H1 (cell line): Measurements from ENCODE around the gene PDE8B. TPM values are rescaled to one million over a fixed set of nuclear protein-coding genes. Genes with fewer than 3 reads are reported as not detected.

Experiments
- CTCF ChIA-PET: fragments of 300-600 bp; sonication (Branson Sonifier 250); formaldehyde crosslinking; loops from one replicate; lab custom pipeline; 2021; ENCODE audit not compliant: partially characterized antibody; lab: Charles Lee
- POLR2A ChIA-PET: fragments of 300-600 bp; sonication (Branson Sonifier 250); formaldehyde crosslinking; loops from one replicate; lab custom pipeline; 2021; ENCODE audit warnings: inconsistent platforms; ENCODE audit not compliant: partially characterized antibody; lab: Charles Lee
- DNase-seq, 2 experiments: peaks; one replicate each; pipeline versions ENCODE4 v3.0.0 to v3.0.0-alpha.2; 2010 to 2022; ENCODE audit warnings: low spot score in 2 of 2, low read depth in 1 of 2, mixed read lengths in 1 of 2
- FAIRE-seq: peaks from 2 replicates; lab custom pipeline; 2011; peaks lifted over from hg19 to GRCh38; lab: Jason Lieb, UNC
- H2AFZ ChIP-seq: 2 replicates; pipeline ENCODE4 v1.8.1; 2012; ENCODE audit warnings: low read length, inconsistent platforms
- H2AK5ac ChIP-seq: 2 replicates; pipeline ENCODE4 v1.6.1; 2013; ENCODE audit warnings: low read depth, low read length
- H2BK120ac ChIP-seq: replicated peaks from 2 replicates; pipeline ENCODE3; 2013; ENCODE audit warnings: low read depth, low read length, inconsistent platforms
- H2BK12ac ChIP-seq: 2 replicates; pipeline ENCODE4 v1.6.1; 2013; ENCODE audit warnings: low read depth, low read length
- H2BK15ac ChIP-seq: 2 replicates; pipeline ENCODE4 v1.6.1; 2013; ENCODE audit warnings: low read length
- H2BK20ac ChIP-seq: 2 replicates; pipeline ENCODE4 v1.6.1; 2013; ENCODE audit warnings: low read length
- H2BK5ac ChIP-seq: 2 replicates; pipeline ENCODE4 v1.6.1; 2013; ENCODE audit warnings: low read depth, low read length
- H3K14ac ChIP-seq: 2 replicates; pipeline ENCODE4 v1.6.1; 2013; ENCODE audit warnings: inconsistent platforms; ENCODE audit not compliant: insufficient read length
- H3K18ac ChIP-seq: 2 replicates; pipeline ENCODE4 v1.6.1; 2013; ENCODE audit warnings: low read length; ENCODE audit errors: extremely low read depth
- H3K23ac ChIP-seq: 2 replicates; pipeline ENCODE4 v1.6.1; 2013; ENCODE audit warnings: inconsistent platforms; ENCODE audit not compliant: insufficient read length
- H3K23me2 ChIP-seq: 2 replicates; pipeline ENCODE4 v1.6.1; 2013; ENCODE audit warnings: low read depth, low read length
- H3K27ac ChIP-seq: 2 replicates; pipeline ENCODE4 v1.6.1; 2011; ENCODE audit warnings: low read depth, low read length, inconsistent platforms
- H3K27me3 ChIP-seq, 4 experiments: replicated peaks in 1 of 4; 1 replicate in 1 of 4; 2 replicates in 3 of 4; pipeline versions ENCODE4 v1.6.1 to v1.8.1; 2011 to 2013; ENCODE audit warnings: low read length in 3 of 4, mild to moderate bottlenecking in 3 of 4, inconsistent platforms in 2 of 4, mixed read lengths in 2 of 4, moderate library complexity in 1 of 4; ENCODE audit not compliant: control insufficient read depth in 3 of 4, insufficient read depth in 3 of 4; ENCODE audit errors: extremely low read depth in 1 of 4
- H3K36me3 ChIP-seq, 4 experiments: 2 replicates each; pipeline versions ENCODE4 v1.6.1 to v1.8.1; 2011 to 2013; ENCODE audit warnings: mild to moderate bottlenecking in 4 of 4, low read length in 3 of 4, moderate library complexity in 2 of 4, control low read depth in 1 of 4, inconsistent platforms in 1 of 4; ENCODE audit not compliant: insufficient read depth in 4 of 4, control insufficient read depth in 2 of 4
- H3K4ac ChIP-seq: replicated peaks from 2 replicates; pipeline ENCODE3; 2013; ENCODE audit warnings: low read length, low read depth, mixed read lengths, inconsistent platforms; ENCODE audit not compliant: insufficient read length
- H3K4me1 ChIP-seq, 4 experiments: replicated peaks in 1 of 4; 1 replicate in 1 of 4; 2 replicates in 3 of 4; pipeline versions ENCODE4 v1.6.1 to v1.8.1; 2011 to 2013; ENCODE audit warnings: low read length in 3 of 4, inconsistent platforms in 2 of 4, mixed read lengths in 1 of 4; ENCODE audit not compliant: insufficient read depth in 4 of 4, control insufficient read depth in 3 of 4
- H3K4me2 ChIP-seq, 2 experiments: 2 replicates each; pipeline versions ENCODE4 v1.6.1 to v1.8.1; 2011 to 2013; ENCODE audit warnings: low read depth in 2 of 2, low read length in 2 of 2, control low read depth in 1 of 2, inconsistent platforms in 1 of 2, mild to moderate bottlenecking in 1 of 2; ENCODE audit not compliant: insufficient read depth in 1 of 2
- H3K4me3 ChIP-seq, 4 experiments: fragments of 200-600, 300-600 bp in 1 of 4; sonication (generic), shearing (Covaris generic), sonication (Bioruptor Twin) in 1 of 4; 2 replicates each; pipeline versions ENCODE4 v1.5.1 to v1.8.1; 2011 to 2016; ENCODE audit warnings: low read length in 4 of 4, low read depth in 3 of 4, control low read depth in 2 of 4, inconsistent platforms in 2 of 4, mild to moderate bottlenecking in 2 of 4, mixed read lengths in 1 of 4, moderate library complexity in 1 of 4; ENCODE audit not compliant: insufficient read depth in 2 of 4; ENCODE audit errors: extremely low read depth in 1 of 4
- H3K56ac ChIP-seq: replicated peaks from 2 replicates; pipeline ENCODE3; 2013; ENCODE audit warnings: low read depth, mild to moderate bottlenecking, mixed read lengths, low read length, inconsistent platforms; ENCODE audit not compliant: insufficient read length
- H3K79me1 ChIP-seq: 2 replicates; pipeline ENCODE4 v1.6.1; 2013; ENCODE audit warnings: low read depth, low read length, control low read depth
- H3K79me2 ChIP-seq, 2 experiments: 2 replicates each; pipeline versions ENCODE4 v1.6.1 to v1.8.1; 2012 to 2013; ENCODE audit warnings: low read length in 2 of 2, mild to moderate bottlenecking in 2 of 2, inconsistent platforms in 1 of 2; ENCODE audit not compliant: insufficient read depth in 2 of 2, control insufficient read depth in 1 of 2
- H3K9ac ChIP-seq, 4 experiments: replicated peaks in 1 of 4; 1 replicate in 1 of 4; 2 replicates in 3 of 4; pipeline versions ENCODE4 v1.6.1 to v1.8.1; 2011 to 2013; ENCODE audit warnings: low read depth in 3 of 4, low read length in 3 of 4, control low read depth in 2 of 4, mild to moderate bottlenecking in 2 of 4, moderate library complexity in 2 of 4, inconsistent platforms in 1 of 4; ENCODE audit errors: extremely low read depth in 1 of 4
- H3K9me3 ChIP-seq, 2 experiments: 2 replicates each; pipeline versions ENCODE4 v1.6.1 to v1.8.1; 2012 to 2013; ENCODE audit warnings: mild to moderate bottlenecking in 2 of 2, moderate library complexity in 2 of 2, control low read depth in 1 of 2, inconsistent platforms in 1 of 2, low read depth in 1 of 2, low read length in 1 of 2, mixed read lengths in 1 of 2; ENCODE audit not compliant: insufficient read depth in 2 of 2
- H4K20me1 ChIP-seq, 2 experiments: replicated peaks in 1 of 2; 2 replicates each; pipeline versions ENCODE3 to v1.8.1; 2011 to 2013; ENCODE audit warnings: inconsistent platforms in 2 of 2, low read length in 2 of 2, mild to moderate bottlenecking in 1 of 2; ENCODE audit not compliant: insufficient read depth in 2 of 2, control insufficient read depth in 1 of 2
- H4K5ac ChIP-seq: 2 replicates; pipeline ENCODE4 v1.6.1; 2013; ENCODE audit warnings: low read length, low read depth, mixed read lengths, inconsistent platforms; ENCODE audit not compliant: insufficient read length
- H4K8ac ChIP-seq: 2 replicates; pipeline ENCODE4 v1.8.0; 2013; ENCODE audit warnings: mild to moderate bottlenecking, moderate library complexity, low read length, inconsistent platforms; ENCODE audit not compliant: insufficient read depth; ENCODE audit errors: extremely low read depth
- H4K91ac ChIP-seq: replicated peaks from 2 replicates; pipeline ENCODE3; 2013; ENCODE audit warnings: low read length, mixed read lengths, inconsistent platforms; ENCODE audit not compliant: insufficient read length
- BACH1 ChIP-seq: IDR thresholded peaks from 2 replicates; pipeline ENCODE4 v1.6.1; 2012; ENCODE audit warnings: low read length, improper control_type of control experiment
- CHD1 ChIP-seq: IDR thresholded peaks from 2 replicates; pipeline ENCODE4 v1.6.1; 2012; ENCODE audit warnings: low read depth, low read length, improper control_type of control experiment
- E2F6 ChIP-seq: IDR thresholded peaks from 2 replicates; pipeline ENCODE4 v1.6.1; 2012; ENCODE audit warnings: inconsistent platforms
- MAFK ChIP-seq: IDR thresholded peaks from 2 replicates; pipeline ENCODE4 v1.6.1; 2012; ENCODE audit warnings: low read depth, mild to moderate bottlenecking, improper control_type of control experiment, low read length
- WGBS, 2 experiments: shearing (Covaris generic) in 1 of 2; methylation state at CpG; one replicate each; pipeline versions ENCODE4 v1.1.6 to v1.1.7; 2013 to 2015; ENCODE audit warnings: low lambda C conversion rate in 2 of 2, mixed read lengths in 2 of 2, inconsistent platforms in 1 of 2, low coverage in 1 of 2, missing lambda C conversion rate in 1 of 2; ENCODE audit not compliant: insufficient replicate concordance in 2 of 2, insufficient coverage in 1 of 2, insufficient read length in 1 of 2; ENCODE audit errors: extremely low coverage in 1 of 2, missing lambda C conversion rate in 1 of 2; 5-methylcytosine and 5-hydroxymethylcytosine counted together
- polyA plus RNA-seq, 7 experiments: library from polyadenylated mRNA; depleted of rRNA in 3 of 7; stranded (reverse) in 5 of 7; unstranded in 2 of 7; fragments of >200 nt in 5 of 7; fragments of 200-250 nt in 2 of 7; gene quantifications; 1 replicate in 5 of 7; 2 replicates in 1 of 7; 4 replicates in 1 of 7; pipeline versions ENCODE4 v1.2.1 to v1.2.3, GENCODE V29; 2011 to 2013; ENCODE audit warnings: missing spikeins in 2 of 7, mixed read lengths in 2 of 7
- total RNA-seq: library from RNA; stranded (reverse); fragmentation: NEBNext Ultra II Directional; extraction: Animal tissue kit (Norgen Biotek cat#: 25700); gene quantifications from 2 replicates; pipeline ENCODE4 v1.2.1, GENCODE V29; 2021

PDE8B gene
- total and polyA plus RNA-seq, 2 of the 8 experiments (the other 6 are each of a cell fraction or from before 2014, with no cell fraction given), result 0.32 to 1.1 TPM

DNA sequence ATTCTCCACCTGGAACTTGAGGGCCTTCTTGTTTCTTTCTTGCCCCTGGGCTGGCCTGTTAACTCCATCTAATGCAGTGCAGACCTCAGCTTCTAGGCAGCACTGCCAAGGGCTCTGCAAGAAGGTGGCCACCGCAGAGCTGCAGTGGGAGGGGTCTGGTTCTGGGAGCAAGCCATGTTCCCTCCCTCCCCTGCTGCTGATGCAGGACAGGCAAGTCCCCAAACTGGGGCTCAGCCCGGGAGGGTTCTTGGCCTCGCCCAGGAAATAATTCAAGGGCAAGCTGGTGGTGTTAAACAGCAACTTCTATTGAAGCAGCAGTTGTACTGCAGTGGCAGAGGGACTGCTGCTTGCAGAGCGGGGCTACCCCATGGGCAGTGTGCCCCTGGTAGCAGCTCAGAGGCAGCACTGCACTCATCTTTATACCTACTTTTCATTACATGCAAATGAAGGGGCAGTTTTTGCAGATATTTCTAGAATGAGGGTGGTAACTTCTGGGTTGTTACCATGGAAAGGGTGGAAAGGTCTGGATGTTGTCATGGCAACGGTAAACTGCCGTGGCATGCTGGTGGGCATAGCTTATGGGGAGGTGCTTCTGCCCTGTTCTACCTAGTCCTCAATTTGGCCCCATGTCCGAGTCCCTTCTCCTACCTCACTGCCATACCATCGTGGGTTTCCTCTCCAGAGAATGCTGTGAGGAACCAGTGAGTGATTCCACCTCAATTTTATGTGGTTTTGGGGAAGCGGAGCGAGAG lies 199.6 kb downstream of the PDE8B start:
- H3K4me3 ChIP-seq, result no peak overlapping the region
- no peak overlapping the region for H3K23ac ChIP-seq
- H3K56ac ChIP-seq, result no peak overlapping the region
- TF ChIP-seq CHD1, result no peak
- TF ChIP-seq MAFK, result no peak
- TF ChIP-seq E2F6, result no peak
- TF ChIP-seq BACH1, result no peak
- TF ChIP-seq, all 59 proteins: peak for 0
- Histone ChIP-seq H2AK5ac (no peak overlapping the region), H3K27me3 (0 out of 7 replicates have a peak, but pooled peaks cover 0 to 2% (median 0%) of the 10 kb centered on the region in 4 experiments), H3K4me2 (no peak overlapping the region), H2AFZ (no peak overlapping the region), H3K9ac (no peak overlapping the region), H3K18ac (no peak overlapping the region), H2BK15ac (no peak overlapping the region), H4K5ac (no peak overlapping the region), H3K23me2 (no peaks in the 10 kb centered on the region), H4K8ac (no peak overlapping the region; the same call in 1 of the 2 replicates), H3K4me1 (no peaks in the 10 kb centered on the region), H3K9me3 (no peaks in the 10 kb centered on the region), H2BK20ac (no peak overlapping the region), H3K79me1 (no peaks in the 10 kb centered on the region), H3K36me3 (no peaks in the 10 kb centered on the region), H4K20me1 (no peaks in the 10 kb centered on the region), H4K91ac (no peak overlapping the region), H3K4ac (no peak overlapping the region), H2BK120ac (no peak overlapping the region), H2BK5ac (no peak overlapping the region), H3K14ac (no peak overlapping the region), H3K27ac (no peak overlapping the region), H2BK12ac (no peak overlapping the region), H3K79me2 (no peaks in the 10 kb centered on the region)
- DNase-seq (no peak), FAIRE-seq (no peak)
- ChIA-PET POLR2A (interaction anchor here (1.5 kb wide), 1 partner anchor 12 kb away, joined by 3 read pairs; no protein-coding TSS in a partner anchor), CTCF (interaction anchor here (0.8 to 1.4 kb wide), 3 partner anchors 18 to 27 kb away, joined by 3 read pairs; no protein-coding TSS in a partner anchor)
- WGBS, 2 experiments, result 87% methylated on average over 10 of the region's 10 CpGs; no CpG with 5 or more reads in 1 of the 2 experiments
